Naive thymus-derived CD4-positive, alpha-beta T cell (primary cell): ENCODE measurements around the gene TUFM. TPM values are rescaled to one million over a fixed set of nuclear protein-coding genes. Genes with fewer than 3 reads are reported as not detected.

Source experiments
- ATAC-seq: fragments of 150-1000 bp; cut with Tn5 transposase; 2 replicates; pipeline ENCODE4 v1.10.0; 2021; ENCODE audit warnings: mild to moderate bottlenecking, moderate library complexity
- CTCF ChIA-PET: fragments of 350-600 bp; sonication (Branson Sonifier 250); formaldehyde crosslinking; loops from one replicate; lab custom pipeline; 2021; ENCODE audit warnings: antibody characterized with exemption; lab: Charles Lee
- POLR2A ChIA-PET: fragments of 350-600 bp; sonication (Branson Sonifier 250); formaldehyde crosslinking; loops from one replicate; lab custom pipeline; 2021; ENCODE audit warnings: antibody characterized with exemption, inconsistent platforms; lab: Charles Lee
- DNase-seq, 9 donors: peaks; one replicate each; pipeline versions ENCODE4 v3.0.0 to v3.0.0-alpha.2; 2020 to 2022; ENCODE audit warnings: mixed read lengths in 1 of 9
- H3K27ac ChIP-seq: one replicate; pipeline ENCODE4 v1.7.0; 2013; ENCODE audit warnings: mild to moderate bottlenecking, low read depth, low read length, moderate library complexity
- H3K27me3 ChIP-seq, 2 donors: one replicate each; pipeline ENCODE4 v1.7.0; 2013; ENCODE audit warnings: low read length in 2 of 2, mild to moderate bottlenecking in 2 of 2, moderate library complexity in 2 of 2; ENCODE audit not compliant: control insufficient read depth in 2 of 2, insufficient read depth in 2 of 2
- H3K36me3 ChIP-seq, 3 experiments: 1 replicate in 2 of 3; 2 replicates in 1 of 3; pipeline ENCODE4 v1.7.0; 2013; ENCODE audit warnings: low read length in 3 of 3, mild to moderate bottlenecking in 3 of 3, moderate library complexity in 1 of 3; ENCODE audit not compliant: insufficient read depth in 3 of 3, control insufficient read depth in 2 of 3
- H3K4me1 ChIP-seq, 2 donors: one replicate each; pipeline ENCODE4 v1.7.0; 2013; ENCODE audit warnings: low read length in 2 of 2, mild to moderate bottlenecking in 2 of 2, moderate library complexity in 1 of 2; ENCODE audit not compliant: control insufficient read depth in 2 of 2, insufficient read depth in 2 of 2
- H3K4me3 ChIP-seq: 2 replicates; pipeline ENCODE4 v1.7.0; 2013; ENCODE audit warnings: mild to moderate bottlenecking, low read length
- H3K9me3 ChIP-seq, 3 experiments: 1 replicate in 2 of 3; 2 replicates in 1 of 3; pipeline ENCODE4 v1.7.0; 2013; ENCODE audit warnings: low read length in 3 of 3; ENCODE audit not compliant: control insufficient read depth in 2 of 3
- H3K27ac Mint-ChIP-seq, 9 donors: one replicate each; pipeline ENCODE4 v1.8.0; 2020 to 2022; ENCODE audit warnings: mixed read lengths in 9 of 9, mild to moderate bottlenecking in 8 of 9, moderate library complexity in 5 of 9, inconsistent platforms in 2 of 9
- H3K27me3 Mint-ChIP-seq, 5 donors: one replicate each; pipeline ENCODE4 v1.8.0; 2021 to 2022; ENCODE audit warnings: mixed read lengths in 5 of 5, mild to moderate bottlenecking in 1 of 5
- H3K36me3 Mint-ChIP-seq, 5 donors: one replicate each; pipeline ENCODE4 v1.8.0; 2020 to 2022; ENCODE audit warnings: mixed read lengths in 5 of 5, mild to moderate bottlenecking in 3 of 5, inconsistent platforms in 1 of 5
- H3K4me1 Mint-ChIP-seq, 7 donors: one replicate each; pipeline ENCODE4 v1.8.0; 2020 to 2022; ENCODE audit warnings: mixed read lengths in 7 of 7, mild to moderate bottlenecking in 3 of 7, inconsistent platforms in 1 of 7
- H3K4me3 Mint-ChIP-seq, 10 donors: one replicate each; pipeline ENCODE4 v1.8.0; 2020 to 2022; ENCODE audit warnings: mild to moderate bottlenecking in 10 of 10, mixed read lengths in 10 of 10, moderate library complexity in 6 of 10, inconsistent platforms in 2 of 10
- H3K9me3 Mint-ChIP-seq, 11 donors: one replicate each; pipeline ENCODE4 v1.8.0; 2020 to 2022; ENCODE audit warnings: mixed read lengths in 11 of 11, mild to moderate bottlenecking in 4 of 11, inconsistent platforms in 1 of 11, moderate library complexity in 1 of 11
- intact Hi-C, 2 donors: fragments of 100-400 bp; cut with micrococcal nuclease; formaldehyde crosslinking; loops; one replicate each; pipeline ENCODE4 v1.15.1; 2023
- polyA plus RNA-seq, 2 donors: library from polyadenylated mRNA; unstranded; fragments of 300-500 nt; fragmentation: Illumina TruSeq; gene quantifications; one replicate each; pipeline ENCODE4 v1.2.3, GENCODE V29; 2021
- total RNA-seq, 6 experiments: library from RNA in 5 of 6; stranded (reverse) in 5 of 6; gene quantifications; 1 replicate in 5 of 6; 2 replicates in 1 of 6; pipeline ENCODE4 v1.2.3 and lab custom pipeline; 2021 to 2026

TUFM gene
- total and polyA plus RNA-seq, 7 experiments from 2014 or later, result 89.7 to 140 (median 101) TPM

- Histone ChIP-seq H3K36me3 (peaks cover 13 to 48% (median 23%) of the 10 kb centered on the region in 3 experiments), H3K27me3 (no peaks in the 10 kb centered on the region), H3K9me3 (no peaks in the 10 kb centered on the region), H3K4me1 (peaks cover 19 to 20% of the 10 kb centered on the region in 2 donors), H3K4me3 (peak overlapping the region; percentile 79), H3K27ac (peak overlapping the region; percentile 94)
- Mint-ChIP-seq H3K27me3 (peaks cover 0 to 4% (median 0%) of the 10 kb centered on the region in 5 donors), H3K4me1 (peaks cover 14 to 55% (median 52%) of the 10 kb centered on the region in 7 donors), H3K36me3 (peaks cover 9 to 46% (median 15%) of the 10 kb centered on the region in 5 donors), H3K27ac (peak overlapping the region; percentile 96 to 100 (median 99)), H3K4me3 (peak overlapping the region; percentile 92 to 99 (median 97)), H3K9me3 (peaks cover 0 to 5% (median 0%) of the 10 kb centered on the region in 11 donors)
- ChIA-PET POLR2A (interaction anchor here (0.5 to 4.5 kb wide), 11 partner anchors 8 to 1325 kb away, joined by 3 to 51 read pairs (median 4); partner anchors contain the start of genes RABEP2, SH2B1 and TUFM), CTCF (interaction anchor here (0.7 kb wide), 3 partner anchors 22 to 984 kb away, joined by 3 read pairs; partner anchors contain the start of gene TUFM)
- intact Hi-C loops, result loop anchor here (1.0 to 5.0 kb wide), 7 partner anchors 22 to 612 kb away; partner anchors contain the start of genes TUFM (in 2 of the 2), NFATC2IP (in 1 of the 2), RABEP2 (in 1 of the 2) and SH2B1 (in 1 of the 2)
- DNase-seq (peak; percentile 92 to 97 (median 94)), ATAC-seq (peak; percentile 82)
Observed at GRCh38 chr16:28823873-28824716, 22.1 kb downstream of the TUFM start.

DNA sequence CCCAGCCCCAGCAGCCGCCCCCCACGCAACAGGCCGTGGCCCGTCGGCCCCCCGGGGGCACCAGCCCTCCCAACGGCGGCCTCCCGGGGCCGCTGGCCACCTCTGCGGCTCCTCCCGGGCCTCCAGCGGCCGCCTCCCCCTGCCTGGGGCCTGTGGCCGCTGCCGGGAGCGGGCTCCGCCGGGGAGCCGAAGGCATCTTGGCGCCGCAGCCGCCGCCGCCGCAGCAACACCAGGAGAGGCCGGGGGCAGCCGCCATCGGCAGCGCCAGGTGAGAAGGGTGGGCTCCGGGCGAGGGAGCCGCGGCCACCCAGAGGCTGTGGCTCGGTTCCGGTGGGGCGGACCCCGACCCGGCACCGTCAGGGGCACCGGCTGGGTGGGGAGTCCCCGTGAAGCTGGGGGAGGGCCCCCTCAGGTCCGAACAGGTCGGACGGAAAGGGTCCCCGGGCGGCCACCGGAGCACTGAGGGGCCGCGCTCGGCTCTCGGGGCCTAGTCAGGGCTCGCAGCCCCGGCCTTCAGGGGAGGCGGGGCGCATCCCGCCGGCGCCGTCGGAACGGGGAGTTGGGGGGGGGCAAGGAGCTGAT is 22.8 kb downstream of the TUFM start:
- Mint-ChIP-seq H3K4me3 (peak overlapping the region; percentile 92 to 99 (median 97)), H3K27me3 (peaks cover 0 to 4% (median 0%) of the 10 kb centered on the region in 5 donors), H3K9me3 (peaks cover 0 to 5% (median 0%) of the 10 kb centered on the region in 11 donors), H3K27ac (peak overlapping the region; percentile 96 to 100 (median 99)), H3K4me1 (peaks cover 14 to 54% (median 52%) of the 10 kb centered on the region in 7 donors), H3K36me3 (peaks cover 9 to 46% (median 15%) of the 10 kb centered on the region in 5 donors)
- Histone ChIP-seq H3K27ac (peak overlapping the region; percentile 94), H3K4me3 (peak overlapping the region; percentile 79), H3K4me1 (peaks cover 19 to 20% of the 10 kb centered on the region in 2 donors), H3K27me3 (no peaks in the 10 kb centered on the region), H3K36me3 (peaks cover 9 to 41% (median 21%) of the 10 kb centered on the region in 3 experiments), H3K9me3 (no peaks in the 10 kb centered on the region)
- peak; percentile 0 for ATAC-seq
- POLR2A ChIA-PET, result interaction anchor here (0.9 to 4.5 kb wide), 10 partner anchors 9 to 252 kb away, joined by 3 to 51 read pairs (median 8); partner anchors contain the start of genes NFATC2IP, RABEP2, SH2B1 and TUFM
- CTCF ChIA-PET, result interaction anchor here (0.7 to 2.6 kb wide), 4 partner anchors 41 to 1787 kb away, joined by 3 to 10 read pairs (median 3); partner anchors contain the start of gene ZNF689
- intact Hi-C loops, result loop anchor here (1.0 to 5.0 kb wide), 3 partner anchors 102 to 611 kb away; partner anchors contain the start of genes NFATC2IP (in 1 of the 2), RABEP2 (in 1 of the 2) and XPO6 (in 1 of the 2)
- DNase-seq, result peak in 3 of 9 donors; percentile 70 to 72 (median 71)

DNA sequence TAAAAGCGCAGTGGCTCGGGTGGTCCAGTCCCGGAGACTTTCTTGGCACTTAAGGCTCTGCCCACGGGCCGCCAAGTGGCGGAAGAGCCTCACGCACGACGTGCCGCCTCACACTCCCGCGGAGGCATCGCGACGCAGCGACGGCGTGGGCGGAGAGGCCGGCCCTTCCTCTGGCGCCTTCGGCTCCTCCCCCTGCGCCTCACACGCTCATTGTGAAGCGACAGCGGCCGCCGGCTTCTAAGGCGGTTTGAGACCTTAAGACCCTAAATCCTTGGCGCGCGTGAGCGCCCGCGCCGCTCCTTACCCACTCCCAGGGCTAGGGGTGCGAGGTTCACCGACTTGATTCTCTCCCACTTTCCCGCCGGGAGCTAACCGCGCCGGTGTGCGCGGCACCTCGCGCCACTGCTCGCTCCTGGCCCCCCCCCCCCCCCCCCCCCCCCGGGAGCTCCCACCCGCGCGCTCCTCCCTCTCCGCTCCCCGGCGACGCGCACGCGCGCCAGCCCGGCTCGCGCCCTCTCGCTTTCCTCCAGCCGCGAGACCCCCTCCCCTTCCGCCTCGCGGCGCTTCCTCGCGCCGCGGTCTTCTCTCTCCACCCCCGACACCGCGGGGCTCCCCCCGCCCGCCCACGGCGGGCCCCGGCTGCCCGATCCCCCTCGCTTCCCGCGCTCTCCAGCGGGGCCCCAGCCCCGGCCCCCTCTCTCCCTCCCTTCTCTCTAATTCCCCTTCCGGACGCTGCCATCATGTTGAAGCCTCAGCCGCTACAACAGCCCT is 23.4 kb downstream of the TUFM start, which contains the start of gene ATXN2L:
ATXN2L (plus strand) TSS at position 480 of the 771 bp plus-strand sequence; CDS start at position 741, 261 bp downstream.
- Mint-ChIP-seq H3K4me1 (peaks cover 14 to 52% (median 47%) of the 10 kb centered on the region in 7 donors), H3K27me3 (peaks cover 0 to 4% (median 0%) of the 10 kb centered on the region in 5 donors), H3K36me3 (peaks cover 9 to 42% (median 15%) of the 10 kb centered on the region in 5 donors), H3K27ac (peak within 1 kb of the TSS; percentile 96 to 100 (median 99)), H3K9me3 (peaks cover 0 to 5% (median 0%) of the 10 kb centered on the region in 11 donors), H3K4me3 (peak within 1 kb of the TSS; percentile 92 to 99 (median 97))
- POLR2A ChIA-PET, result interaction anchor here (0.6 to 4.5 kb wide), 14 partner anchors 10 to 253 kb away, joined by 3 to 51 read pairs (median 4); partner anchors contain the start of genes NFATC2IP, RABEP2, SH2B1 and TUFM
- Histone ChIP-seq H3K9me3 (no peaks in the 10 kb centered on the region), H3K4me3 (peak within 1 kb of the TSS; percentile 79), H3K4me1 (peaks cover 19 to 20% of the 10 kb centered on the region in 2 donors), H3K27ac (peak within 1 kb of the TSS; percentile 94), H3K27me3 (no peaks in the 10 kb centered on the region), H3K36me3 (peaks cover 4 to 35% (median 21%) of the 10 kb centered on the region in 3 experiments)
- DNase-seq (peak; percentile 88 to 97 (median 94)), ATAC-seq (peak; percentile 75)
- CTCF ChIA-PET, result interaction anchor here (0.7 to 2.6 kb wide), 4 partner anchors 102 to 1788 kb away, joined by 3 to 10 read pairs (median 3); partner anchors contain the start of genes RABEP2 and ZNF689
- intact Hi-C loops, result loop anchor here (1.0 to 5.0 kb wide), 4 partner anchors 41 to 610 kb away; partner anchors contain the start of genes NFATC2IP (in 2 of the 2), RABEP2 (in 2 of the 2), SH2B1 (in 1 of the 2) and XPO6 (in 1 of the 2)

- peaks cover 0 to 5% (median 0%) of the 10 kb centered on the region in 11 donors for H3K9me3 Mint-ChIP-seq
- Histone ChIP-seq H3K4me1 (peaks cover 19 to 20% of the 10 kb centered on the region in 2 donors), H3K9me3 (no peaks in the 10 kb centered on the region), H3K4me3 (peak overlapping the region; percentile 79), H3K27ac (peak overlapping the region; percentile 94), H3K27me3 (no peaks in the 10 kb centered on the region), H3K36me3 (peaks cover 0 to 28% (median 16%) of the 10 kb centered on the region in 3 experiments)
- ChIA-PET CTCF (interaction anchor here (1.0 to 2.6 kb wide), 2 partner anchors 102 to 123 kb away, joined by 3 to 10 read pairs; partner anchors contain the start of gene RABEP2), POLR2A (interaction anchor here (0.6 to 4.5 kb wide), 15 partner anchors 9 to 1735 kb away, joined by 3 to 51 read pairs (median 4); partner anchors contain the start of genes NFATC2IP, RABEP2, SH2B1 and TUFM)
- peaks cover 0 to 4% (median 0%) of the 10 kb centered on the region in 5 donors for H3K27me3 Mint-ChIP-seq
- H3K27ac Mint-ChIP-seq, result peak overlapping the region; percentile 80 to 96 (median 93)
- ATAC-seq (no peak), DNase-seq (no peak)
- H3K4me3 Mint-ChIP-seq, result peak overlapping the region; percentile 82 to 99 (median 90)
- H3K4me1 Mint-ChIP-seq, result peaks cover 14 to 46% (median 44%) of the 10 kb centered on the region in 7 donors
- peaks cover 9 to 36% (median 15%) of the 10 kb centered on the region in 5 donors for H3K36me3 Mint-ChIP-seq
- intact Hi-C loops, result loop anchor here (1.0 to 5.0 kb wide), 4 partner anchors 41 to 610 kb away; partner anchors contain the start of genes NFATC2IP (in 1 of the 2), RABEP2 (in 1 of the 2), SH2B1 (in 1 of the 2) and XPO6 (in 1 of the 2)
Observed at GRCh38 chr16:28821874-28822519, 24.2 kb downstream of the TUFM start.
